NCI-H187 treated with DMSO at 0.1 percent for 48 hours (cell line): ENCODE measurements around the gene NPC1L1.
"Not testable (repeated sequence)": the region's sequence is repeated elsewhere in the genome, so short reads cannot be mapped to it uniquely, and the experiment has no call there.

Experiments
- DNase-seq: peaks from one replicate; lab custom pipeline; 2025; lab: John Stamatoyannopoulos, UW

Gene NPC1L1

GRCh38 chr7:44565795-44566559 is 24.8 kb upstream of the NPC1L1 start:
- DNase-seq: no peak

GRCh38 chr7:44565097-44565794 is 24.1 kb upstream of the NPC1L1 start:
- DNase-seq: peak; percentile 3

GRCh38 chr7:44564606-44565005 is 23.5 kb upstream of the NPC1L1 start:
- no peak for DNase-seq

GRCh38 chr7:44563171-44563679 is 22.1 kb upstream of the NPC1L1 start:
- no peak for DNase-seq

- DNase-seq: not testable (repeated sequence)
Observed at GRCh38 chr7:44562622-44562962, 21.5 kb upstream of the NPC1L1 start.

- no peak for DNase-seq
Observed at GRCh38 chr7:44561962-44562621, 21.0 kb upstream of the NPC1L1 start.

- DNase-seq: no peak
Observed at GRCh38 chr7:44561481-44561880, 20.4 kb upstream of the NPC1L1 start.

GRCh38 chr7:44559485-44559884 is 18.4 kb upstream of the NPC1L1 start:
- DNase-seq: no peak

GRCh38 chr7:44557485-44557884 is 16.4 kb upstream of the NPC1L1 start:
- no peak for DNase-seq

- DNase-seq: no peak
Observed at GRCh38 chr7:44555350-44555749, 14.2 kb upstream of the NPC1L1 start.

- DNase-seq: not testable (repeated sequence)
Observed at GRCh38 chr7:44552473-44553005, 11.4 kb upstream of the NPC1L1 start.

- no peak for DNase-seq
Observed at GRCh38 chr7:44549457-44549856, 8.3 kb upstream of the NPC1L1 start.

- no peak for DNase-seq
Observed at GRCh38 chr7:44548893-44549292, 7.8 kb upstream of the NPC1L1 start.

- DNase-seq: no peak
Observed at GRCh38 chr7:44547536-44548231, 6.6 kb upstream of the NPC1L1 start.

- no peak for DNase-seq
Observed at GRCh38 chr7:44541876-44542610, 913 bp upstream of the NPC1L1 start.

- DNase-seq: no peak
Observed at GRCh38 chr7:44540592-44541027, 520 bp downstream of the NPC1L1 start.

GRCh38 chr7:44539669-44540506 is 1.2 kb downstream of the NPC1L1 start:
- no peak for DNase-seq

- no peak for DNase-seq
Observed at GRCh38 chr7:44538798-44539668, 2.1 kb downstream of the NPC1L1 start.

GRCh38 chr7:44538093-44538797 is 2.9 kb downstream of the NPC1L1 start:
- DNase-seq: no peak
